Naive thymus-derived CD8-positive, alpha-beta T cell (primary cell): ENCODE data around the gene PDZD2. TPM values are rescaled to one million over a fixed set of nuclear protein-coding genes. Genes with fewer than 3 reads are reported as not detected.
A peak's percentile ranks its signal among the peaks of the same experiment; 100 is the strongest.
"Not testable (repeated sequence)": the region's sequence is repeated elsewhere in the genome, so short reads cannot be mapped to it uniquely, and the experiment has no call there.

ENCODE experiments used
- ATAC-seq, 2 donors: fragments of 150-1000 bp; cut with Tn5 transposase in 1 of 2; sonication (Bioruptor Pico), chemical (Tn5 transposase) in 1 of 2; 1 replicate in 1 of 2; 2 replicates in 1 of 2; pipeline ENCODE4 v1.10.0; 2021; ENCODE audit warnings: mild to moderate bottlenecking in 2 of 2, moderate library complexity in 2 of 2
- POLR2A ChIA-PET: fragments of 350-600 bp; sonication (Branson Sonifier 250); formaldehyde crosslinking; loops from one replicate; lab custom pipeline; 2021; ENCODE audit warnings: antibody characterized with exemption; lab: Charles Lee
- DNase-seq, 10 donors: peaks; one replicate each; pipeline versions ENCODE4 v3.0.0 to v3.0.0-alpha.2; 2020 to 2022
- H3K27ac Mint-ChIP-seq, 10 donors: one replicate each; pipeline ENCODE4 v1.8.0; 2020 to 2022; ENCODE audit warnings: mild to moderate bottlenecking in 10 of 10, mixed read lengths in 10 of 10, moderate library complexity in 4 of 10, inconsistent platforms in 1 of 10
- H3K27me3 Mint-ChIP-seq, 5 donors: one replicate each; pipeline ENCODE4 v1.8.0; 2021 to 2022; ENCODE audit warnings: mixed read lengths in 5 of 5
- H3K36me3 Mint-ChIP-seq, 3 donors: one replicate each; pipeline ENCODE4 v1.8.0; 2020 to 2022; ENCODE audit warnings: mixed read lengths in 3 of 3, mild to moderate bottlenecking in 2 of 3, inconsistent platforms in 1 of 3
- H3K4me1 Mint-ChIP-seq, 4 donors: one replicate each; pipeline ENCODE4 v1.8.0; 2021 to 2022; ENCODE audit warnings: mixed read lengths in 4 of 4
- H3K4me3 Mint-ChIP-seq, 10 donors: one replicate each; pipeline ENCODE4 v1.8.0; 2020 to 2022; ENCODE audit warnings: mild to moderate bottlenecking in 10 of 10, mixed read lengths in 10 of 10, moderate library complexity in 6 of 10, inconsistent platforms in 1 of 10
- H3K9me3 Mint-ChIP-seq, 9 donors: one replicate each; pipeline ENCODE4 v1.8.0; 2020 to 2022; ENCODE audit warnings: mixed read lengths in 9 of 9, mild to moderate bottlenecking in 3 of 9, inconsistent platforms in 1 of 9, moderate library complexity in 1 of 9
- polyA plus RNA-seq, 3 donors: library from polyadenylated mRNA; unstranded; fragments of 300-500 nt; fragmentation: Illumina TruSeq; gene quantifications; one replicate each; pipeline ENCODE4 v1.2.3, GENCODE V29; 2021
- total RNA-seq, 8 experiments: library from RNA in 2 of 8; stranded (reverse) in 2 of 8; gene quantifications; one replicate each; pipeline ENCODE4 v1.2.3 and lab custom pipeline; 2021 to 2026

The PDZD2 gene
- total and polyA plus RNA-seq, 5 experiments from 2014 or later, result 0.73 to 1.7 (median 1.3) TPM; not detected in 1

- Mint-ChIP-seq H3K4me1 (no peaks in the 10 kb centered on the region), H3K27ac (no peak overlapping the region), H3K4me3 (no peak overlapping the region), H3K27me3 (peaks cover 0 to 10% (median 3%) of the 10 kb centered on the region in 5 donors), H3K36me3 (no peaks in the 10 kb centered on the region), H3K9me3 (peaks cover 0 to 9% (median 0%) of the 10 kb centered on the region in 9 donors)
- no peak for DNase-seq
- ATAC-seq, result no peak
- POLR2A ChIA-PET, result no interaction called here
Measured at GRCh38 chr5:31707329-31707728, 68.4 kb downstream of the PDZD2 start.

GRCh38 chr5:31708089-31708488 is 69.2 kb downstream of the PDZD2 start:
- no peak for ATAC-seq
- no peak for DNase-seq
- POLR2A ChIA-PET, result no interaction called here
- H3K36me3 Mint-ChIP-seq, result no peaks in the 10 kb centered on the region
- H3K9me3 Mint-ChIP-seq, result peaks cover 0 to 9% (median 0%) of the 10 kb centered on the region in 9 donors
- H3K27me3 Mint-ChIP-seq, result peaks cover 0 to 9% (median 3%) of the 10 kb centered on the region in 5 donors
- no peak overlapping the region for H3K27ac Mint-ChIP-seq
- H3K4me3 Mint-ChIP-seq, result no peak overlapping the region
- no peaks in the 10 kb centered on the region for H3K4me1 Mint-ChIP-seq

- DNase-seq (no peak), ATAC-seq (no peak)
- H3K4me3 Mint-ChIP-seq, result no peak overlapping the region
- H3K36me3 Mint-ChIP-seq, result no peaks in the 10 kb centered on the region
- H3K4me1 Mint-ChIP-seq, result no peaks in the 10 kb centered on the region
- no peak overlapping the region for H3K27ac Mint-ChIP-seq
- peaks cover 0 to 3% (median 0%) of the 10 kb centered on the region in 5 donors for H3K27me3 Mint-ChIP-seq
- H3K9me3 Mint-ChIP-seq, result peaks cover 0 to 2% (median 0%) of the 10 kb centered on the region in 9 donors
- POLR2A ChIA-PET, result no interaction called here
Measured at GRCh38 chr5:31711363-31711762, 72.4 kb downstream of the PDZD2 start.

GRCh38 chr5:31711935-31712592 is 73.1 kb downstream of the PDZD2 start:
- ATAC-seq (no peak), DNase-seq (no peak)
- H3K9me3 Mint-ChIP-seq, result peaks cover 0 to 1% (median 0%) of the 10 kb centered on the region in 9 donors
- H3K27ac Mint-ChIP-seq, result no peak overlapping the region
- H3K36me3 Mint-ChIP-seq, result no peaks in the 10 kb centered on the region
- peaks cover 0 to 3% (median 0%) of the 10 kb centered on the region in 5 donors for H3K27me3 Mint-ChIP-seq
- no peak overlapping the region for H3K4me3 Mint-ChIP-seq
- POLR2A ChIA-PET, result no interaction called here
- no peaks in the 10 kb centered on the region for H3K4me1 Mint-ChIP-seq

GRCh38 chr5:31717561-31717960 is 78.6 kb downstream of the PDZD2 start:
- no peak overlapping the region for H3K27ac Mint-ChIP-seq
- ATAC-seq, result no peak
- no peak for DNase-seq
- peaks cover 0 to 3% (median 0%) of the 10 kb centered on the region in 5 donors for H3K27me3 Mint-ChIP-seq
- no peak overlapping the region for H3K4me3 Mint-ChIP-seq
- POLR2A ChIA-PET, result no interaction called here
- H3K4me1 Mint-ChIP-seq, result no peaks in the 10 kb centered on the region
- H3K9me3 Mint-ChIP-seq, result peaks cover 0 to 1% (median 0%) of the 10 kb centered on the region in 9 donors
- H3K36me3 Mint-ChIP-seq, result no peaks in the 10 kb centered on the region

- no peak for DNase-seq
- no peak overlapping the region for H3K27ac Mint-ChIP-seq
Measured at GRCh38 chr5:31720004-31720403, 81.1 kb downstream of the PDZD2 start.

GRCh38 chr5:31720811-31721345 is 81.9 kb downstream of the PDZD2 start:
- H3K27ac Mint-ChIP-seq, result peak overlapping the region in 1 of 10 donors; percentile 6
- no peaks in the 10 kb centered on the region for H3K36me3 Mint-ChIP-seq
- H3K27me3 Mint-ChIP-seq, result peaks cover 0 to 6% (median 2%) of the 10 kb centered on the region in 5 donors
- POLR2A ChIA-PET, result no interaction called here
- no peak for ATAC-seq
- H3K4me3 Mint-ChIP-seq, result no peak overlapping the region
- H3K9me3 Mint-ChIP-seq, result peaks cover 0 to 3% (median 0%) of the 10 kb centered on the region in 9 donors
- H3K4me1 Mint-ChIP-seq, result no peaks in the 10 kb centered on the region
- DNase-seq, result no peak

More at GRCh38 chr5:31720004-31720403, 81.1 kb downstream of the PDZD2 start:
- Mint-ChIP-seq H3K9me3 (peaks cover 0 to 1% (median 0%) of the 10 kb centered on the region in 9 donors), H3K36me3 (no peaks in the 10 kb centered on the region), H3K4me3 (no peak overlapping the region), H3K4me1 (no peaks in the 10 kb centered on the region), H3K27me3 (peaks cover 0 to 3% (median 2%) of the 10 kb centered on the region in 5 donors)
- no peak for ATAC-seq
- POLR2A ChIA-PET, result no interaction called here

GRCh38 chr5:31722111-31722510 is 83.2 kb downstream of the PDZD2 start:
- DNase-seq, result no peak
- no peak for ATAC-seq
- no peaks in the 10 kb centered on the region for H3K4me1 Mint-ChIP-seq
- H3K27me3 Mint-ChIP-seq, result peaks cover 0 to 6% (median 2%) of the 10 kb centered on the region in 5 donors
- no peak overlapping the region for H3K4me3 Mint-ChIP-seq
- peaks cover 0 to 3% (median 0%) of the 10 kb centered on the region in 9 donors for H3K9me3 Mint-ChIP-seq
- no peaks in the 10 kb centered on the region for H3K36me3 Mint-ChIP-seq
- POLR2A ChIA-PET, result no interaction called here
- H3K27ac Mint-ChIP-seq, result no peak overlapping the region

- POLR2A ChIA-PET, result no interaction called here
- ATAC-seq, result no peak
- no peaks in the 10 kb centered on the region for H3K36me3 Mint-ChIP-seq
- peaks cover 0 to 6% (median 2%) of the 10 kb centered on the region in 5 donors for H3K27me3 Mint-ChIP-seq
- no peak overlapping the region for H3K4me3 Mint-ChIP-seq
- H3K4me1 Mint-ChIP-seq, result peaks cover 0 to 2% (median 0%) of the 10 kb centered on the region in 4 donors
- no peak overlapping the region for H3K27ac Mint-ChIP-seq
- DNase-seq, result no peak
- peaks cover 0 to 3% (median 0%) of the 10 kb centered on the region in 9 donors for H3K9me3 Mint-ChIP-seq
Measured at GRCh38 chr5:31725996-31726395, 87.1 kb downstream of the PDZD2 start.

GRCh38 chr5:31726952-31727351 is 88.0 kb downstream of the PDZD2 start:
- Mint-ChIP-seq H3K4me1 (peaks cover 0 to 4% (median 0%) of the 10 kb centered on the region in 4 donors), H3K4me3 (no peak overlapping the region), H3K27me3 (peaks cover 0 to 6% (median 2%) of the 10 kb centered on the region in 5 donors), H3K36me3 (no peaks in the 10 kb centered on the region), H3K27ac (no peak overlapping the region), H3K9me3 (peaks cover 0 to 3% (median 0%) of the 10 kb centered on the region in 9 donors)
- DNase-seq (no peak), ATAC-seq (no peak)
- POLR2A ChIA-PET, result no interaction called here

- Mint-ChIP-seq H3K27me3 (peaks cover 0 to 6% (median 2%) of the 10 kb centered on the region in 5 donors), H3K36me3 (no peaks in the 10 kb centered on the region), H3K9me3 (peaks cover 0 to 3% (median 0%) of the 10 kb centered on the region in 9 donors), H3K27ac (no peak overlapping the region), H3K4me1 (peaks cover 0 to 4% (median 0%) of the 10 kb centered on the region in 4 donors), H3K4me3 (no peak overlapping the region)
- POLR2A ChIA-PET, result no interaction called here
- ATAC-seq, result no peak
- no peak for DNase-seq
Measured at GRCh38 chr5:31728039-31728438, 89.1 kb downstream of the PDZD2 start.

- H3K4me1 Mint-ChIP-seq, H3K27me3 Mint-ChIP-seq, DNase-seq, ATAC-seq, H3K4me3 Mint-ChIP-seq, H3K27ac Mint-ChIP-seq, H3K9me3 Mint-ChIP-seq, POLR2A ChIA-PET, H3K36me3 Mint-ChIP-seq: not testable (repeated sequence)
Measured at GRCh38 chr5:31728806-31729205, 89.9 kb downstream of the PDZD2 start.

- ATAC-seq, result no peak
- H3K27ac Mint-ChIP-seq, result no peak overlapping the region
- H3K9me3 Mint-ChIP-seq, result peaks cover 0 to 3% (median 0%) of the 10 kb centered on the region in 9 donors
Measured at GRCh38 chr5:31730139-31730538, 91.2 kb downstream of the PDZD2 start.

More at GRCh38 chr5:31730139-31730538, 91.2 kb downstream of the PDZD2 start:
- H3K36me3 Mint-ChIP-seq, result no peaks in the 10 kb centered on the region
- POLR2A ChIA-PET, result no interaction called here
- DNase-seq, result no peak
- peaks cover 0 to 4% (median 0%) of the 10 kb centered on the region in 4 donors for H3K4me1 Mint-ChIP-seq
- H3K4me3 Mint-ChIP-seq, result no peak overlapping the region
- peaks cover 0 to 7% (median 0%) of the 10 kb centered on the region in 5 donors for H3K27me3 Mint-ChIP-seq
